K562 (cell line): Measurements from ENCODE around the gene TRIO. TPM values are rescaled to one million over a fixed set of nuclear protein-coding genes. Genes with fewer than 3 reads are reported as not detected.
A peak's percentile ranks its signal among the peaks of the same experiment; 100 is the strongest.

Source experiments
- ATAC-seq: fragments of 200-7000 bp; cut with Tn5 transposase; 3 replicates; pipeline ENCODE4 v1.9.1; 2020; ENCODE audit warnings: moderate library complexity
- BruUV-seq: library from RNA; stranded (reverse); fragments of 400-500 nt; replicated peaks from 2 replicates; lab custom pipeline; 2021; lab: Mats Ljungman, UMichigan
- CTCF ChIA-PET: fragments of 300-600 bp; formaldehyde crosslinking; extraction: SDS; loops from one replicate; lab custom pipeline; 2021; ENCODE audit warnings: low intra/inter-chr PET ratio; lab: Yijun Ruan, JAX
- POLR2A ChIA-PET: fragments of 300-600, 350-650 bp; sonication (Branson Sonifier 250); formaldehyde crosslinking; extraction: SDS; loops from one replicate; lab custom pipeline; 2021; ENCODE audit warnings: antibody characterized with exemption, inconsistent platforms; lab: Yijun Ruan, JAX
- DNase-seq, 4 experiments: peaks; one replicate each; pipeline versions ENCODE4 v3.0.0 to v3.0.0-alpha.2; 2011 to 2018; ENCODE audit warnings: low spot score in 3 of 4, mixed read lengths in 3 of 4; ENCODE audit errors: extremely low read depth in 1 of 4
- FAIRE-seq: peaks from 2 replicates; lab custom pipeline; 2011; peaks lifted over from hg19 to GRCh38; lab: Jason Lieb, UNC
- H2AFZ ChIP-seq: 2 replicates; pipeline ENCODE4 v1.6.0; 2011; ENCODE audit warnings: low read depth, low read length, control low read depth, inconsistent platforms
- H3K27ac ChIP-seq: fragments of 200-600 bp; 3 replicates; pipeline ENCODE4 v1.8.0; 2011; ENCODE audit warnings: low read depth, mild to moderate bottlenecking, control low read depth, inconsistent platforms, low read length, moderate library complexity, mixed read lengths; ENCODE audit errors: extremely low read depth
- H3K27me3 ChIP-seq, 2 experiments: fragments of 300-600 bp in 1 of 2; 2 replicates in 1 of 2; 3 replicates in 1 of 2; pipeline versions ENCODE4 v1.6.0 to v1.8.0; 2011; ENCODE audit warnings: inconsistent platforms in 2 of 2, low read length in 2 of 2, mild to moderate bottlenecking in 1 of 2, mixed read lengths in 1 of 2, moderate library complexity in 1 of 2; ENCODE audit not compliant: control insufficient read depth in 2 of 2, insufficient read depth in 2 of 2
- H3K36me3 ChIP-seq: fragments of 300-600 bp; 3 replicates; pipeline ENCODE4 v1.8.0; 2011; ENCODE audit warnings: mild to moderate bottlenecking, low read length, inconsistent platforms; ENCODE audit not compliant: control insufficient read depth, insufficient read depth
- H3K4me1 ChIP-seq, 2 experiments: fragments of 200-600 bp in 1 of 2; replicated peaks in 1 of 2; 2 replicates in 1 of 2; 3 replicates in 1 of 2; pipeline versions ENCODE4 v1.5.1 to v1.8.0; 2011; ENCODE audit warnings: inconsistent platforms in 2 of 2, low read length in 2 of 2, mild to moderate bottlenecking in 1 of 2, mixed read lengths in 1 of 2, moderate library complexity in 1 of 2; ENCODE audit not compliant: control insufficient read depth in 2 of 2, insufficient read depth in 2 of 2
- H3K4me2 ChIP-seq: 2 replicates; pipeline ENCODE4 v1.6.1; 2011; ENCODE audit warnings: low read length, control low read depth, inconsistent platforms, mixed read lengths; ENCODE audit not compliant: insufficient read depth
- H3K4me3 ChIP-seq: fragments of 200-600 bp; sonication (generic), shearing (Covaris generic); 2 replicates; pipeline ENCODE4 v1.5.1; 2016; ENCODE audit warnings: control low read depth, inconsistent platforms
- H3K79me2 ChIP-seq: fragments of 200-600 bp; 3 replicates; pipeline ENCODE4 v1.8.0; 2011; ENCODE audit warnings: low read length, inconsistent platforms; ENCODE audit not compliant: control insufficient read depth, insufficient read depth
- H3K9ac ChIP-seq, 2 experiments: 2 replicates each; pipeline versions ENCODE4 v1.6.0 to v1.6.1; 2011; ENCODE audit warnings: low read depth in 2 of 2, low read length in 2 of 2, control low read depth in 1 of 2, inconsistent platforms in 1 of 2, mild to moderate bottlenecking in 1 of 2, mixed read lengths in 1 of 2; ENCODE audit not compliant: insufficient read depth in 1 of 2
- H3K9me1 ChIP-seq: one replicate; pipeline ENCODE4 v1.6.0; 2011; ENCODE audit warnings: inconsistent platforms, mild to moderate bottlenecking, low read length, moderate library complexity; ENCODE audit not compliant: control insufficient read depth, insufficient read depth
- H3K9me3 ChIP-seq: replicated peaks from 2 replicates; pipeline ENCODE4 v1.5.1; 2011; ENCODE audit warnings: low read depth, low read length, inconsistent platforms; ENCODE audit not compliant: control insufficient read depth, insufficient read depth
- H4K20me1 ChIP-seq: replicated peaks from 2 replicates; pipeline ENCODE4 v1.6.1; 2011; ENCODE audit warnings: low read length, inconsistent platforms, mixed read lengths; ENCODE audit not compliant: control insufficient read depth, insufficient read depth
- C11orf30 ChIP-seq: fragments of 450-650 bp; IDR thresholded peaks from 2 replicates; pipeline ENCODE4 v1.6.1; 2016; ENCODE audit warnings: low read depth, mild to moderate bottlenecking
- DMBX1 ChIP-seq: fragments of 250-450 bp; sonication (Bioruptor Pico); IDR thresholded peaks from 2 replicates; pipeline ENCODE4 v1.8.0; 2022; ENCODE audit warnings: inconsistent platforms, mild to moderate bottlenecking, moderate library complexity, borderline replicate concordance
- LARP7 ChIP-seq: fragments of 450-650 bp; IDR thresholded peaks from 2 replicates; pipeline ENCODE4 v1.6.1; 2016
- RBM15 ChIP-seq: fragments of 200-400 bp; formaldehyde crosslinking; IDR thresholded peaks from 2 replicates; pipeline ENCODE4 v1.6.1; 2018; ENCODE audit warnings: mild to moderate bottlenecking, low read length, moderate library complexity; ENCODE audit not compliant: insufficient read depth
- ZNF316 ChIP-seq: fragments of 450-650 bp; IDR thresholded peaks from 2 replicates; pipeline ENCODE4 v1.6.1; 2016
- WGBS: fragments of 100-300 bp; shearing (Covaris generic); methylation state at CpG from one replicate; pipeline ENCODE4 v1.1.6; 2016; ENCODE audit warnings: low coverage, mixed read lengths; ENCODE audit not compliant: insufficient coverage; ENCODE audit errors: missing lambda C conversion rate; 5-methylcytosine and 5-hydroxymethylcytosine counted together
- in situ Hi-C: fragments of 300-500 bp; cut with MboI; formaldehyde crosslinking; loops from 4 replicates; pipeline ENCODE4 v1.15.0; 2018; ENCODE audit warnings: inconsistent platforms, mixed read lengths
- intact Hi-C: fragments of 100-400 bp; cut with micrococcal nuclease; formaldehyde crosslinking; loops from 2 replicates; pipeline ENCODE4 v1.14.2; 2022
- polyA plus RNA-seq, 8 experiments: library from polyadenylated mRNA; depleted of rRNA in 4 of 8; stranded (reverse) in 5 of 8; unstranded in 3 of 8; fragments of >200 nt; fragmentation: Nextera tagmentation in 2 of 8; fragmentation: Illumina TruSeq in 1 of 8; extraction: Ambion mirVana in 2 of 8; extraction: Trizol in 1 of 8; gene quantifications; 2 replicates each; pipeline versions ENCODE4 v1.2.1 to v1.2.3, GENCODE V29; 2011 to 2014; ENCODE audit warnings: inconsistent platforms in 1 of 8, missing spikeins in 1 of 8
- total RNA-seq, 7 experiments: library from RNA; depleted of rRNA in 6 of 7; stranded (reverse); fragments of >200 nt in 6 of 7; fragmentation: Illumina TruSeq in 2 of 7; extraction: Trizol in 2 of 7; gene quantifications; 2 replicates each; pipeline versions ENCODE4 v1.2.1 to v1.2.3, GENCODE V29; 2011 to 2021; ENCODE audit warnings: low replicate concordance in 1 of 7
- TF ChIP-seq, protein P1 (sequence below): sonication (generic); formaldehyde crosslinking; IDR thresholded peaks from 2 replicates; pipeline ENCODE4 v1.8.1; 2023; ENCODE audit warnings: missing genetic modification reagents, mild to moderate bottlenecking, borderline replicate concordance
- TF ChIP-seq, protein P2 (sequence below): sonication (generic); formaldehyde crosslinking; IDR thresholded peaks from 2 replicates; pipeline ENCODE4 v1.8.0; 2023; ENCODE audit warnings: mild to moderate bottlenecking, missing genetic modification reagents

The TRIO gene
- total and polyA plus RNA-seq, 9 of the 15 experiments (the other 6 are each of a cell fraction or from before 2014, with no cell fraction given), result 0.24 to 5.0 (median 1.1) TPM

DNA sequence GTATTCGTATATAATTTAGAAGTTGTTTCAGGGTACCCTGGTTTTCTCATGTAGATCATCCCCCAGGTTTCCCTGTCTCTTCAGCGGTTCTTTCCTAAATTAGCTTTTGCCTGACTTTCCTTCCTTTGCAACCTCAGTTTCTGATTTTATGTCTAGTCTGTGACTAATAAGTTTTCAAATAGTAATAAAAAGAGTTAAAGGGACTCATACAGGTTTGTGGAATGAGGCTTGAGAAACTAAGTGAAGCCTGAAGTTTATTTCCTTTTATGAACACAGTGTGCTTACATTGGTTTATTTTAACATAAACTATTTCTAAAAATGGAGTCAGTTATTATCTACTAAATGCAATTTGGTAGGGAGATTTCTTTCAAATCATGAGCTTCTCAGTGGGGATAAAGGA, 96.8 kb downstream of the TRIO start (continued):
- TF ChIP-seq, protein P1, sequence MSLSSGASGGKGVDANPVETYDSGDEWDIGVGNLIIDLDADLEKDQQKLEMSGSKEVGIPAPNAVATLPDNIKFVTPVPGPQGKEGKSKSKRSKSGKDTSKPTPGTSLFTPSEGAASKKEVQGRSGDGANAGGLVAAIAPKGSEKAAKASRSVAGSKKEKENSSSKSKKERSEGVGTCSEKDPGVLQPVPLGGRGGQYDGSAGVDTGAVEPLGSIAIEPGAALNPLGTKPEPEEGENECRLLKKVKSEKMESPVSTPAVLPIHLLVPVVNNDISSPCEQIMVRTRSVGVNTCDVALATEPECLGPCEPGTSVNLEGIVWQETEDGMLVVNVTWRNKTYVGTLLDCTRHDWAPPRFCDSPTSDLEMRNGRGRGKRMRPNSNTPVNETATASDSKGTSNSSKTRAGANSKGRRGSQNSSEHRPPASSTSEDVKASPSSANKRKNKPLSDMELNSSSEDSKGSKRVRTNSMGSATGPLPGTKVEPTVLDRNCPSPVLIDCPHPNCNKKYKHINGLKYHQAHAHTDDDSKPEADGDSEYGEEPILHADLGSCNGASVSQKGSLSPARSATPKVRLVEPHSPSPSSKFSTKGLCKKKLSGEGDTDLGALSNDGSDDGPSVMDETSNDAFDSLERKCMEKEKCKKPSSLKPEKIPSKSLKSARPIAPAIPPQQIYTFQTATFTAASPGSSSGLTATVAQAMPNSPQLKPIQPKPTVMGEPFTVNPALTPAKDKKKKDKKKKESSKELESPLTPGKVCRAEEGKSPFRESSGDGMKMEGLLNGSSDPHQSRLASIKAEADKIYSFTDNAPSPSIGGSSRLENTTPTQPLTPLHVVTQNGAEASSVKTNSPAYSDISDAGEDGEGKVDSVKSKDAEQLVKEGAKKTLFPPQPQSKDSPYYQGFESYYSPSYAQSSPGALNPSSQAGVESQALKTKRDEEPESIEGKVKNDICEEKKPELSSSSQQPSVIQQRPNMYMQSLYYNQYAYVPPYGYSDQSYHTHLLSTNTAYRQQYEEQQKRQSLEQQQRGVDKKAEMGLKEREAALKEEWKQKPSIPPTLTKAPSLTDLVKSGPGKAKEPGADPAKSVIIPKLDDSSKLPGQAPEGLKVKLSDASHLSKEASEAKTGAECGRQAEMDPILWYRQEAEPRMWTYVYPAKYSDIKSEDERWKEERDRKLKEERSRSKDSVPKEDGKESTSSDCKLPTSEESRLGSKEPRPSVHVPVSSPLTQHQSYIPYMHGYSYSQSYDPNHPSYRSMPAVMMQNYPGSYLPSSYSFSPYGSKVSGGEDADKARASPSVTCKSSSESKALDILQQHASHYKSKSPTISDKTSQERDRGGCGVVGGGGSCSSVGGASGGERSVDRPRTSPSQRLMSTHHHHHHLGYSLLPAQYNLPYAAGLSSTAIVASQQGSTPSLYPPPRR, result no peak
- no peak for TF ChIP-seq LARP7

- CTCF ChIA-PET, result no interaction called here
- Histone ChIP-seq H3K4me3 (no peak overlapping the region), H4K20me1 (no peaks in the 10 kb centered on the region), H3K9me3 (no peaks in the 10 kb centered on the region), H3K4me1 (no peaks in the 10 kb centered on the region), H3K36me3 (no peaks in the 10 kb centered on the region), H2AFZ (no peak overlapping the region), H3K9me1 (no peaks in the 10 kb centered on the region)
- no peak for ATAC-seq
- intact Hi-C loops, result no loop called here
- no peak for TF ChIP-seq RBM15
- peak; percentile 52; the same call in 1 of the 2 replicates for TF ChIP-seq C11orf30
- TF ChIP-seq, protein P2, sequence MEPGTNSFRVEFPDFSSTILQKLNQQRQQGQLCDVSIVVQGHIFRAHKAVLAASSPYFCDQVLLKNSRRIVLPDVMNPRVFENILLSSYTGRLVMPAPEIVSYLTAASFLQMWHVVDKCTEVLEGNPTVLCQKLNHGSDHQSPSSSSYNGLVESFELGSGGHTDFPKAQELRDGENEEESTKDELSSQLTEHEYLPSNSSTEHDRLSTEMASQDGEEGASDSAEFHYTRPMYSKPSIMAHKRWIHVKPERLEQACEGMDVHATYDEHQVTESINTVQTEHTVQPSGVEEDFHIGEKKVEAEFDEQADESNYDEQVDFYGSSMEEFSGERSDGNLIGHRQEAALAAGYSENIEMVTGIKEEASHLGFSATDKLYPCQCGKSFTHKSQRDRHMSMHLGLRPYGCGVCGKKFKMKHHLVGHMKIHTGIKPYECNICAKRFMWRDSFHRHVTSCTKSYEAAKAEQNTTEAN (CRISPR knock-in tag), result no peak
- peak; percentile 73 for TF ChIP-seq ZNF316
- TF ChIP-seq DMBX1 (CRISPR knock-in tag), result no peak
- TF ChIP-seq, all 486 proteins: peak for 2
- no TSS peak for BruUV-seq
- FAIRE-seq (peak; percentile 29), DNase-seq (no peak)
- H3K27me3 ChIP-seq, result peaks cover 21 to 24% of the 10 kb centered on the region in 2 experiments
- no peak overlapping the region for H3K27ac ChIP-seq
- H3K4me2 ChIP-seq, result no peak overlapping the region
- no peak overlapping the region for H3K9ac ChIP-seq
- WGBS, result 0% methylated on average over 2 of the region's 2 CpGs
- no peaks in the 10 kb centered on the region for H3K79me2 ChIP-seq
- in situ Hi-C loops, result no loop called here
- POLR2A ChIA-PET, result interaction anchor here (1.1 kb wide), 1 partner anchor 10 kb away, joined by 3 read pairs; no protein-coding TSS in a partner anchor
Measured at GRCh38 chr5:14240359-14240758, 97.2 kb downstream of the TRIO start.
